ENCODE results near the gene KLHL34.

Gene KLHL34

DNA sequence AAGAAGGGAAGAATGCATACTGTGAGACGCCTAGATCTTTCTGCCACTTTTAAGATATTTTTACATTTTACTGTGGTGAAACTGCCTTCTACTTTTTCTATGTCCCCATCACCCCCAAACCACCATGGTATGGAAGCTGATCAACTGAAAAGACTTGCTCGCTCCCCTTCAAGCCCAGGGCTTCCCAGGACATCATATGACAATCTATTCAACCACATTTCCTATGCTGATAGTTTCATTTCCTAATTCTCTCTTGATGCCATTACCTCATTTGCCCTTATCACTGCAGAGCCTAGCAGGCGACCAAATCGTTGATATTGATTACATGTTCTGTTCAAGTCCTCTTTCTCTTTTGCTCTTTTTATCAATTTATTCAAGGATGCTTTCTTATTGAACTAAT is 40.1 kb upstream of the KLHL34 start:
- TF ChIP-seq, protein P1, sequence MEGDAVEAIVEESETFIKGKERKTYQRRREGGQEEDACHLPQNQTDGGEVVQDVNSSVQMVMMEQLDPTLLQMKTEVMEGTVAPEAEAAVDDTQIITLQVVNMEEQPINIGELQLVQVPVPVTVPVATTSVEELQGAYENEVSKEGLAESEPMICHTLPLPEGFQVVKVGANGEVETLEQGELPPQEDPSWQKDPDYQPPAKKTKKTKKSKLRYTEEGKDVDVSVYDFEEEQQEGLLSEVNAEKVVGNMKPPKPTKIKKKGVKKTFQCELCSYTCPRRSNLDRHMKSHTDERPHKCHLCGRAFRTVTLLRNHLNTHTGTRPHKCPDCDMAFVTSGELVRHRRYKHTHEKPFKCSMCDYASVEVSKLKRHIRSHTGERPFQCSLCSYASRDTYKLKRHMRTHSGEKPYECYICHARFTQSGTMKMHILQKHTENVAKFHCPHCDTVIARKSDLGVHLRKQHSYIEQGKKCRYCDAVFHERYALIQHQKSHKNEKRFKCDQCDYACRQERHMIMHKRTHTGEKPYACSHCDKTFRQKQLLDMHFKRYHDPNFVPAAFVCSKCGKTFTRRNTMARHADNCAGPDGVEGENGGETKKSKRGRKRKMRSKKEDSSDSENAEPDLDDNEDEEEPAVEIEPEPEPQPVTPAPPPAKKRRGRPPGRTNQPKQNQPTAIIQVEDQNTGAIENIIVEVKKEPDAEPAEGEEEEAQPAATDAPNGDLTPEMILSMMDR (IDR thresholded peaks at IDR 0.05; ENCODE audit: control extremely low read depth, extremely low read depth, low read depth, missing control alignments) = no peak
- DNase-seq (ENCODE audit: extremely low spot score) = no peak
- POLR2A ChIA-PET = no interaction called here
- CTCF ChIA-PET = no interaction called here

DNA sequence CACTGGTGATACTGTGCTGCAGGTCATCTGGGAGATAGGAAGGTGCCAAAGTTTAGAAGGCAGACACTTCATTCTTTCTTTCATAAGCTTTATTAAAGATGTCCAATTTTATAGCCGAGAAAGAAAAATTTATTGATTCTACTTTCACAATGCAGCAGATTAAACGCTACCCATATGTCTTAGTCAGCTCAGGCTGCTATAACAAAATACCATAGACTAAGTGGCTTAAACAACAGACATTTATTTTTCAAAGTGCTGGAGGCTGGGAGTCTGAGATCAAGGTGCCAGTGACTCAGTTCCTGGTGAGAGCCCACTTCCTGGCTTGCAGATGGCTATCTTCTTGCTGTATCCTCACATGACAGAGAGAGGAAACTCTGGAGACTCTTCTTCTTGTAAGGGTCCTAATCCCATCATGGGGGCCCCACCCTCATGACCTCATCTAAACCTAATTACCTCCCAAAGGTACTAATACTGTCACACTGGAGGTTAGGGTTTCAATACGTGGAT is 33.4 kb upstream of the KLHL34 start:
- TF ChIP-seq, protein P1 (IDR thresholded peaks at IDR 0.05; ENCODE audit: control extremely low read depth, extremely low read depth, low read depth, missing control alignments) = no peak
- CTCF ChIA-PET = no interaction called here
- POLR2A ChIA-PET = no interaction called here
- DNase-seq (ENCODE audit: extremely low spot score) = no peak

DNA sequence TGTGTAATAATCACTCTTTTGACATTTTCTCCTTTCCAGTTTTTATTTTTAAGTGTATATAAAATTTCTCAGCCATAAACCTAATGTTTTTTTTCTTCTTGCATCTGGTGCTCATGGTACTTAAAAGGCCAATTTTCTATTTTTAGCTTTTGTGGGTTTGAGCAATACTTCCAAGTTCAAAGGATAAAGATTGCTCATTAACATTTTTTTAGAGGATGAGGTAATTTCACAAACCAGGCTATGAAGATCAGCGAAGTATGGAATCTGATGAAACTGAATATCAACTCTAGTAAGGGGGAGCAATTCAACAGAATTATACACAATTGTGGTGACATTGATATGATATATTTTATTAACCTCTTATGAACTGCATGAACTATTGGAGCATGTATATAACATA is 25.8 kb upstream of the KLHL34 start:
- ChIA-PET CTCF (no interaction called here), POLR2A (no interaction called here)

DNA sequence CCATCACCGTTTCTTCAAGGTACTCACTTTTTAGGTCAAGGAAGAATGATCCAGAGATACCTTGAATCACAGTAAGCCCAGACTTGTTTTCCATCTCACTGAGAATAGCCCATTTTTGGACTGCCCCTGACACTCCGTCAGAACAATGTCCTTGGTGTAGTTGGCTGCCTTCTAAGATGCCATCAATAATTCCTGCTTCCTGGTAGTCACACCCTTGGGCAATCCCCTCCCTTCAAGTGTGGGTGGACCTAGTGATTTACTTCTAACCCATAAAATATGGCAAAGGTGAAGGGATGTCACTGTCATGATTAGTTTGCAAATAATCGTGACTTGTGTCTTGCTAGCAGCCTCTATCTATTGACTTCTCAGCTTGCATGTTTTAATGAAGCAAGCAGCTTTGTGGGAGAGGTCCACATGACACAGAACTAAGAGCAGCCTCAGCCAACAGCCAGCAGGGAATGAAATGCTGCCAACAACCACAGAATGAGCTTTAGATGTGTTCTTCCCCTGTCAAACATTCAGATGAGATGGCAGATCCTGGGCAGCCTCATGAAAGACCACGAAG is 20.0 kb upstream of the KLHL34 start:
- TF ChIP-seq, protein P1 (IDR thresholded peaks at IDR 0.05; ENCODE audit: control extremely low read depth, extremely low read depth, low read depth, missing control alignments) = no peak
- ChIA-PET POLR2A (no interaction called here), CTCF (no interaction called here)
- DNase-seq (ENCODE audit: extremely low spot score) = no peak

More for the DNA sequence above, 25.8 kb upstream of the KLHL34 start:
- TF ChIP-seq, protein P1 (IDR thresholded peaks at IDR 0.05; ENCODE audit: control extremely low read depth, extremely low read depth, low read depth, missing control alignments) = no peak
- no peak for DNase-seq (ENCODE audit: extremely low spot score)

GRCh38 chrX:21675931-21676330 is 17.8 kb upstream of the KLHL34 start:
- POLR2A ChIA-PET = no interaction called here
- TF ChIP-seq, protein P1 (IDR thresholded peaks at IDR 0.05; ENCODE audit: control extremely low read depth, extremely low read depth, low read depth, missing control alignments) = no peak
- CTCF ChIA-PET = no interaction called here
- DNase-seq (ENCODE audit: extremely low spot score) = no peak

GRCh38 chrX:21674430-21675186 is 16.5 kb upstream of the KLHL34 start:
- no peak for DNase-seq (ENCODE audit: extremely low spot score)
- CTCF ChIA-PET = interaction anchor here (1.2 kb wide), 1 partner anchor 33 kb away, joined by 4 read pairs; no protein-coding TSS in a partner anchor
- TF ChIP-seq, protein P1 (IDR thresholded peaks at IDR 0.05; ENCODE audit: control extremely low read depth, extremely low read depth, low read depth, missing control alignments) = no peak
- POLR2A ChIA-PET = no interaction called here

Data from GM10248 (cell line).